ENCODE results near the gene TNS3. TPM values are rescaled to one million over a fixed set of nuclear protein-coding genes. Genes with fewer than 3 reads are reported as not detected.

The TNS3 gene
- total RNA-seq, 1 experiment from 2014 or later: 27.6 TPM

DNA sequence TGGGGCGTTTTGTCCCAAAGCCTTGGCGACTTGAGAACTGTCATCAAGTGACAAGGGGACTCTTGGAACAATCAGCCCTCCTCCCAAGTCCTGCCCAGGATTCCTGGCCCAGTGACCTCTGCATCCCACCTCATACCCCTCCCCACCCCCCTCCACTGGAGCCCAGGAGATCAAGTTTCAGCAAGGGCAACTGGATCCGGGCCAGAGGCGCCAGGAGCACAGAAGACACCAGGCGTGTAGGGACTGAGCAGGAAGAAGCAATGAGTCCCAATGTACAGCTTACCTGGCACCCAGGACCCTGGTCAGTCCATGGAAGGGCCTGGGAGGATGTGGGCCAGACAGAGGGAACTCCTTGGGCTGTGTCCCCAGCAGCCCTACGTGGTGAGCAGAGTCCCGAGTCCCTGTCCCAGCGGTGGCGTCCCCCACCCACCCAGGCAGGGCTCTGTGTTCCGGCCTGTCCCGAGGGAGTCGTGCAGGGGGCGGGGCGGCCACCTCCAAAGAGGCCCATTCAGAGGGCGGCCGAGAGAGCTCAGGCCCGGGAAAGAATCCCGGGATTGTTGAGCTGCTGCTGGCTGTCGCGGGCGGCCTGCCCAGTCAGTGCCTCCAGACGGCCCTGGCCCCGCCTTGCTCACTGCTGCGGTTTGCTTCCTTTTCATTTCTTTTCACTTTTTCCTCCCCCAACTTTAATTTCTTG, 254.1 kb downstream of the TNS3 start:
- Histone ChIP-seq H3K9me3 (no peaks in the 10 kb centered on the region), H3K36me3 (peaks cover 7% of the 10 kb centered on the region), H3K4me3 (peak overlapping the region; percentile 16; the same call in 1 of the 2 replicates), H3K27me3 (no peaks in the 10 kb centered on the region)
- peak; percentile 91 for DNase-seq

- H3K36me3 ChIP-seq: peaks cover 7% of the 10 kb centered on the region
- H3K27me3 ChIP-seq: no peaks in the 10 kb centered on the region
- H3K9me3 ChIP-seq: no peaks in the 10 kb centered on the region
- no peak overlapping the region for H3K4me3 ChIP-seq
- no peak for DNase-seq
Observed at GRCh38 chr7:47327346-47327697, 254.6 kb downstream of the TNS3 start.

- DNase-seq: peak; percentile 32
- Histone ChIP-seq H3K9me3 (no peaks in the 10 kb centered on the region), H3K27me3 (no peaks in the 10 kb centered on the region), H3K4me3 (no peak overlapping the region), H3K36me3 (peaks cover 7% of the 10 kb centered on the region)
Observed at GRCh38 chr7:47326808-47327207, 255.1 kb downstream of the TNS3 start.

- Histone ChIP-seq H3K4me3 (no peak overlapping the region), H3K27me3 (no peaks in the 10 kb centered on the region), H3K9me3 (no peaks in the 10 kb centered on the region), H3K36me3 (peaks cover 8% of the 10 kb centered on the region)
- peak; percentile 56 for DNase-seq
Observed at GRCh38 chr7:47326220-47326619, 255.7 kb downstream of the TNS3 start.

GRCh38 chr7:47325337-47325736, 256.6 kb downstream of the TNS3 start:
- H3K36me3 ChIP-seq: peaks cover 17% of the 10 kb centered on the region
- H3K27me3 ChIP-seq: no peaks in the 10 kb centered on the region
- no peak for DNase-seq
- H3K9me3 ChIP-seq: no peaks in the 10 kb centered on the region
- H3K4me3 ChIP-seq: no peak overlapping the region

GRCh38 chr7:47323904-47324303, 258.0 kb downstream of the TNS3 start:
- H3K27me3 ChIP-seq: no peaks in the 10 kb centered on the region
- no peaks in the 10 kb centered on the region for H3K9me3 ChIP-seq
- H3K36me3 ChIP-seq: peaks cover 20% of the 10 kb centered on the region
- DNase-seq: no peak
- no peak overlapping the region for H3K4me3 ChIP-seq

DNA sequence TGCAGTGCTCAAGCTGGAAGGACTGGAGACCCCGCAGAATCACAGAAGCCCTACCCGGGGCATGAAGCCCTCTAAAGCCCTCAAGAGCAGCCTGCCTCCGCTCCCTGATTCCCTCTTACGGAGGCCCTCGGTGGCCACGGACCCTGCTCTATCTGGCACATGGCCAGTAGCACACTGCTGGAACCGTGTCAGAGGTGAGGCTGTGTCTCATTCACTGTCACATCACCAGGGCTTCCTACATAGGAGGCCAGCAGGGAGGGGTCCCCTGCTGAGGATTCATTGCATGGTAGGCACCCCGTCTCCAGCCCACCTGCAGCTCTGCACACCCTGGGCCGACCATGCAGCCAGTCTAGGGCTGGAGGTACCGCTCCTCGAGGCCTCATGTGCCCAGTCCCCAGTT, 259.2 kb downstream of the TNS3 start:
- Histone ChIP-seq H3K9me3 (no peaks in the 10 kb centered on the region), H3K4me3 (no peak overlapping the region), H3K27me3 (no peaks in the 10 kb centered on the region), H3K36me3 (peaks cover 24% of the 10 kb centered on the region)
- no peak for DNase-seq

- no peaks in the 10 kb centered on the region for H3K27me3 ChIP-seq
- no peak overlapping the region for H3K4me3 ChIP-seq
- DNase-seq: no peak
- peaks cover 23% of the 10 kb centered on the region for H3K36me3 ChIP-seq
- no peaks in the 10 kb centered on the region for H3K9me3 ChIP-seq
Observed at GRCh38 chr7:47320296-47320695, 261.6 kb downstream of the TNS3 start.

DNA sequence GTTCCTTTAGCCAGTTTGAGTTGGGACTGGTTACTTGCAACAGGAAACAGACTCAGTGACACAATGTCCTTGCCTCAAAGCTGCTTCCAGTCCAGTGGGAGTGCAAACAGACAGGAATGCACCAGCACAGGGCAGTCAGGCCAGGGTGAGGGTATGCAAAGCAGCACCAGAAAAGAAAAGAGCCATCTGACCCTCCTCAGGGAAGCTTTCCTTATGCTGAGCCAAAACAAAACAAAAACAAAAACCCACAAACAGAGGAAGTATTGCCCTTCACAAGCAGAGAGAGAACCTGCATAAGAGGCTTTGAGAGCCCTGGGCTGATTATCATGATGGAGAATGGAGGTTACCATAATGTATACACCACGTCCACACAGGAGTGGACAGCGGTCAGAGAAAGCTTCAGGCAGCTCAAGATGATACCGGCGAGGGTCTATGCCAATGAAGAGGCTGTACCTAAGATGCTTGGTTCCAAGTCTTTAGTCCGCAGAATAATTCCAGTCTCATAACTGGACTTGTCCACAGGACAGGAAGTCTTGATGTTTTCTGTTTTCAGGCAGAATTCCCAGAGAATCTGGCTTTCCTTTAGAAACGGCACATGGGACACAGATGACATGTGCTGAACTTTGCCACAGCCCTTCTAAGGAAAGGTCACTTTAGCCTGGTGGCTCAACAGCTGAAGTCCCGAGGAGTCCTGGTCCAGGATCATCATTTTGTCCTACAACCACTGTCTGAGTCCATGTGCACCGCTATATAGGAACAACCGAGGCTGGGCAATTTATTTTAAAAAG, 263.3 kb downstream of the TNS3 start:
- Histone ChIP-seq H3K9me3 (no peaks in the 10 kb centered on the region), H3K27me3 (no peaks in the 10 kb centered on the region), H3K4me3 (no peak overlapping the region), H3K36me3 (peaks cover 23% of the 10 kb centered on the region)
- DNase-seq: no peak

- Histone ChIP-seq H3K4me3 (no peak overlapping the region), H3K27me3 (no peaks in the 10 kb centered on the region), H3K9me3 (no peaks in the 10 kb centered on the region), H3K36me3 (peaks cover 20% of the 10 kb centered on the region)
- no peak for DNase-seq
Observed at GRCh38 chr7:47317487-47317886, 264.4 kb downstream of the TNS3 start.

- no peak for DNase-seq
- Histone ChIP-seq H3K4me3 (no peak overlapping the region), H3K9me3 (no peaks in the 10 kb centered on the region), H3K36me3 (peaks cover 9% of the 10 kb centered on the region), H3K27me3 (no peaks in the 10 kb centered on the region)
Observed at GRCh38 chr7:47314728-47315607, 266.9 kb downstream of the TNS3 start.

DNA sequence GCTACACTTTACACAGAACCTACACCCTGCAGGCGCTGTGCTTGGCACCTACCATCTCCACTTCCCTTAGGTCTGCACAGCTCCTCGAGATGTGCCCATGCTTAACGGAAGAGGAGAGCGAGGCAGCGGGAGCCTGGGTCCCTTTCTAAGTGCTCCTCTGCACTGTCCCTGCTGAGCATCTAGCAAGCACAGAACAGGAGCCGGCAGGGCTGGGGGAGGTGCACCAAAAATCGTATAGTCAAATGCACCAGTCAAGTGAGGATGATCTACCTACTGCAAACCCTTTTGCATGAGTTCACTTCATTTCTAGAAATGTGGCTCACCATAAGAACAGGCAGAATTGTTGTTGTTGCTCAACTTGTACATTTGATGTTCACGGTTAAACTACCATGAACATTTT, 267.7 kb downstream of the TNS3 start:
- DNase-seq: no peak
- no peak overlapping the region for H3K4me3 ChIP-seq
- no peaks in the 10 kb centered on the region for H3K9me3 ChIP-seq
- H3K27me3 ChIP-seq: no peaks in the 10 kb centered on the region
- peaks cover 9% of the 10 kb centered on the region for H3K36me3 ChIP-seq

- DNase-seq: no peak
- H3K4me3 ChIP-seq: no peak overlapping the region
- H3K9me3 ChIP-seq: no peaks in the 10 kb centered on the region
- no peaks in the 10 kb centered on the region for H3K27me3 ChIP-seq
- H3K36me3 ChIP-seq: peaks cover 8% of the 10 kb centered on the region
Observed at GRCh38 chr7:47313564-47313963, 268.3 kb downstream of the TNS3 start.

DNA sequence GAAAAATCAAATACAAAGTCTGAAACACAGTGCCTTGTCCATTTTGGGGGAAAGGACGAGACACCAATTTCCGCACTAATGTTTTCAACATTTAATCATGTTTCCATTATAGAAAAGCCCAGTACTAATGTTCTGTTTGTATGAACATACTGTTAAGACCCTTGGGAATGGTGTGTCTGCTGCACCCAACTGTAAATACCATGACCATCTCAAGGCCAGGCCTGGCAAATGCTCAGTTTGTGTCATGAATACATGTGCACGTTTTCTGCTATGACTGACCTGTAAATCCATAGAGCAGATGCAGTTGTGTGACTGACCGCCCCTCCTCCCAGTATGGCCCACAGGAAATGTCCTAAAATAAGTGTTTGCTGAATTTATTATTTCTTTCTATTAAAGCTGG, 270.0 kb downstream of the TNS3 start:
- DNase-seq: no peak
- no peak overlapping the region for H3K4me3 ChIP-seq
- H3K9me3 ChIP-seq: no peaks in the 10 kb centered on the region
- H3K36me3 ChIP-seq: peaks cover 3% of the 10 kb centered on the region; the same call in 1 of the 2 replicates
- no peaks in the 10 kb centered on the region for H3K27me3 ChIP-seq

DNA sequence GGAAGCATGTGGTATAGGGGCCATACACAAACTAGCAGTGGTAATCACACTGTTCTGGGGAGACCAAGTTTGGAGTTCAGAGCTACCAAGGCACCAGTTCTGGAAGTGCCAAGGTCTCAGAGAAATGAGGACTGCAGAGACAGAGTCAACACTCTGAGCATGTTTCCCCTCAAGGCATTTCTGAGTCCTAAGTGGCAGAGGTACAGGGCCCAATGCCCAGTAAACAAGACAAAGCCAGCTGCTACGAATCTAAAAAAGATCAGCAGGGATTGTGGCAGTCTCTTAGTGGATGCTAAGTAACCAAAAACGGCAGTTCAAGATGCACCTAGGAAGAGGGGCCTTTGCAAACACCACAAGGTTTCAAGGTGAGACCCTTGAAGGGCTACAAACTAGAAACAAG, 271.9 kb downstream of the TNS3 start:
- DNase-seq: no peak
- Histone ChIP-seq H3K9me3 (no peaks in the 10 kb centered on the region), H3K27me3 (no peaks in the 10 kb centered on the region), H3K36me3 (peaks cover 3% of the 10 kb centered on the region; the same call in 1 of the 2 replicates), H3K4me3 (no peak overlapping the region)

DNA sequence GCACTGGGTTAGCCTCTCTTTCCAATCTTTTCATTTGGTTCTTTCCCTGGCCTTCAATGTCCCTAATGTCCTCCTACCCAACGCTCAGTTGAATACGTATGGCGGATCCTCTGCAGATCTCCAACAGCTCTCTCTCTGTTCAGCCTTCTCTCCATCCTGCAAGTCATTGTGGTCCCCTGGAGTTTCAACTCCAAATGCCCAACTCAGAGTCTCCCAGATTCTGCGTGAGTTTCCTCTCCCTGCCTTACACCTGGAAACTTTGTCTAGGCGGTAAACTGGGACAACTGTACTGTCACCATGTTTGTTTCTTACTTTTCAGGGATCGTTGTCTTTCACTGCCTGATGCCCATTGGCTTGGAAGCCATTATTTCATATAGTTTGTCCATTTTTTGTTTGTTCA, 273.1 kb downstream of the TNS3 start:
- H3K36me3 ChIP-seq: peaks cover 3% of the 10 kb centered on the region; the same call in 1 of the 2 replicates
- H3K27me3 ChIP-seq: no peaks in the 10 kb centered on the region
- DNase-seq: no peak
- H3K4me3 ChIP-seq: no peak overlapping the region
- H3K9me3 ChIP-seq: no peaks in the 10 kb centered on the region

GRCh38 chr7:47307311-47307710, 274.6 kb downstream of the TNS3 start:
- H3K9me3 ChIP-seq: no peaks in the 10 kb centered on the region
- no peak overlapping the region for H3K4me3 ChIP-seq
- H3K27me3 ChIP-seq: no peaks in the 10 kb centered on the region
- H3K36me3 ChIP-seq: peaks cover 6% of the 10 kb centered on the region; the same call in 1 of the 2 replicates
- DNase-seq: no peak
